HEK293T (cell line): ENCODE data around the gene SLC6A16.

Source experiments
- CTCF ChIA-PET: fragments of 350-600 bp; formaldehyde crosslinking; extraction: SDS; loops from one replicate; lab custom pipeline; 2021; ENCODE audit warnings: antibody characterized with exemption, inconsistent platforms; lab: Yijun Ruan, JAX
- POLR2A ChIA-PET: fragments of 350-600 bp; formaldehyde crosslinking; extraction: SDS; loops from one replicate; lab custom pipeline; 2020; ENCODE audit warnings: antibody characterized with exemption, inconsistent platforms; lab: Yijun Ruan, JAX
- DNase-seq: peaks from one replicate; pipeline ENCODE4 v3.0.0; 2012; ENCODE audit warnings: mixed read lengths; ENCODE audit errors: extremely low spot score
- ARNT ChIP-seq: fragments of 450-650 bp; IDR thresholded peaks from 2 replicates; pipeline ENCODE4 v1.6.1; 2017; ENCODE audit warnings: mild to moderate bottlenecking
- BHLHE40 ChIP-seq: fragments of 450-650 bp; IDR thresholded peaks from 2 replicates; pipeline ENCODE4 v1.6.1; 2016; ENCODE audit warnings: mild to moderate bottlenecking, moderate library complexity, borderline replicate concordance
- CTBP1 ChIP-seq: fragments of 450-650 bp; IDR thresholded peaks from 2 replicates; pipeline ENCODE4 v1.6.1; 2016; ENCODE audit warnings: borderline replicate concordance
- ELF4 ChIP-seq: fragments of 450-650 bp; IDR thresholded peaks from 2 replicates; pipeline ENCODE4 v1.6.1; 2017; ENCODE audit warnings: antibody characterized with exemption
- FOXA1 ChIP-seq: fragments of 450-650 bp; IDR thresholded peaks from 2 replicates; pipeline ENCODE4 v1.6.1; 2016; ENCODE audit warnings: mild to moderate bottlenecking
- FOXK2 ChIP-seq: fragments of 450-650 bp; IDR thresholded peaks from 2 replicates; pipeline ENCODE4 v1.6.1; 2016; ENCODE audit warnings: mild to moderate bottlenecking
- FOXM1 ChIP-seq: fragments of 450-650 bp; IDR thresholded peaks from 2 replicates; pipeline ENCODE4 v1.6.1; 2017; ENCODE audit warnings: mild to moderate bottlenecking, borderline replicate concordance
- HDGF ChIP-seq: fragments of 450-650 bp; IDR thresholded peaks from 2 replicates; pipeline ENCODE4 v1.6.1; 2017; ENCODE audit warnings: antibody characterized with exemption, borderline replicate concordance
- L3MBTL2 ChIP-seq: fragments of 450-650 bp; conservative IDR thresholded peaks from 2 replicates; pipeline ENCODE4 v1.6.1; 2016; ENCODE audit warnings: mild to moderate bottlenecking
- LEF1 ChIP-seq: fragments of 450-650 bp; IDR thresholded peaks from 2 replicates; pipeline ENCODE4 v1.6.1; 2017; ENCODE audit warnings: mild to moderate bottlenecking, borderline replicate concordance
- NFRKB ChIP-seq: fragments of 450-650 bp; IDR thresholded peaks from 2 replicates; pipeline ENCODE4 v1.6.1; 2016; ENCODE audit warnings: mild to moderate bottlenecking, moderate library complexity
- SP1 ChIP-seq: fragments of 450-650 bp; IDR thresholded peaks from 2 replicates; pipeline ENCODE4 v1.6.1; 2017
- SUZ12 ChIP-seq: fragments of 450-650 bp; IDR thresholded peaks from 2 replicates; pipeline ENCODE4 v1.6.1; 2016; ENCODE audit warnings: mild to moderate bottlenecking
- TARDBP ChIP-seq: fragments of 450-650 bp; IDR thresholded peaks from 2 replicates; pipeline ENCODE4 v1.6.1; 2016
- ZNF384 ChIP-seq: fragments of 450-650 bp; IDR thresholded peaks from 2 replicates; pipeline ENCODE4 v1.6.1; 2016
- TF ChIP-seq, protein P1 (sequence below): fragments of 450-650 bp; IDR thresholded peaks from 2 replicates; pipeline ENCODE4 v1.6.1; 2016

SLC6A16 gene

DNA sequence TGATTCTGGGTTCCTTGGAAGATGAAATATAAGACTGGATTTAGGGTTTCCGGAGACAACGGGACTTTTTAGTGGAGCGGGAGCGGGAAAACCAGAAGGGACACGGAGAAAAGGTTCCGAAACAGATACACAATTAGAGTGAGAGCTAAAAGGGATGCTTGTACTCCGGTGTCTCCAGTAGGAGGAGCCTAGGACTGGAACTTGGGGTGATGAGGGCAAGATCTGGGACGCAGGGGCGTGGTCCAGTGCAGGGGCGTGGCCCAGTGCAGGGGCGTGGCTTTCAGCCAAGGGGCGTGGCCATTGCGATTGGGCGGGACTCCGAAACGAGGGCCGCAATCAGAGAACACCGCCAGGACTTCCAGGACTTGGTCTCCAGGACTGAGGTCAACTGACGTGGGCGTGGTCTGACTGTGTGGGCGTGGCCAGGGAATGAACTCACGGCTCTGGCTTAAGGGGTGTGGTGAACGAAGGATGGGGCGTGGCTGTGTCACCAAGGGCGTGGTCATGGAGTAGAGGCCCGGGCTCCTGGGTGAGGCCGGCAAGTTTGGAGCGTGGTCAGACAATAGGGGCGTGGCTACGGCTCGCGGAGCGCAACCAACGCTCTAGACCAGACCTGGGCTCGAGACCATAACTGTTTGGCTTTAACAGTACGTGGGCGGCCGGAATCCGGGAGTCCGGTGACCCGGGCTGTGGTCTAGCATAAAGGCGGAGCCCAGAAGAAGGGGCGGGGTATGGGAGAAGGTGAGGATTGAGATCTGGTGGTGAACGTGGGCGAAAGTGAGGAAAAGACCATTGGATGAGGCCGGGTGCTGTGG is 38.5 kb upstream of the SLC6A16 start, which contains the start of gene DKKL1:
Gene DKKL1, plus strand, starts transcription at position 610 of the 815 bp plus-strand sequence. Its CDS starts 122 bp downstream, at position 732.
- TF ChIP-seq ZNF384 (no peak), HDGF (peak; percentile 98), TARDBP (no peak), NFRKB (no peak)
- TF ChIP-seq, protein P1, sequence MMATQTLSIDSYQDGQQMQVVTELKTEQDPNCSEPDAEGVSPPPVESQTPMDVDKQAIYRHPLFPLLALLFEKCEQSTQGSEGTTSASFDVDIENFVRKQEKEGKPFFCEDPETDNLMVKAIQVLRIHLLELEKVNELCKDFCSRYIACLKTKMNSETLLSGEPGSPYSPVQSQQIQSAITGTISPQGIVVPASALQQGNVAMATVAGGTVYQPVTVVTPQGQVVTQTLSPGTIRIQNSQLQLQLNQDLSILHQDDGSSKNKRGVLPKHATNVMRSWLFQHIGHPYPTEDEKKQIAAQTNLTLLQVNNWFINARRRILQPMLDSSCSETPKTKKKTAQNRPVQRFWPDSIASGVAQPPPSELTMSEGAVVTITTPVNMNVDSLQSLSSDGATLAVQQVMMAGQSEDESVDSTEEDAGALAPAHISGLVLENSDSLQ = peak; percentile 17; the same call in 1 of the 2 replicates
- DNase-seq = peak; percentile 100
- ChIA-PET CTCF (interaction anchor here (0.9 kb wide), 1 partner anchor 32 kb away, joined by 3 read pairs; no protein-coding TSS in a partner anchor), POLR2A (interaction anchor here (1.5 to 1.7 kb wide), 2 partner anchors 12 to 132 kb away, joined by 4 read pairs; partner anchors contain the start of gene RPS11)

DNA sequence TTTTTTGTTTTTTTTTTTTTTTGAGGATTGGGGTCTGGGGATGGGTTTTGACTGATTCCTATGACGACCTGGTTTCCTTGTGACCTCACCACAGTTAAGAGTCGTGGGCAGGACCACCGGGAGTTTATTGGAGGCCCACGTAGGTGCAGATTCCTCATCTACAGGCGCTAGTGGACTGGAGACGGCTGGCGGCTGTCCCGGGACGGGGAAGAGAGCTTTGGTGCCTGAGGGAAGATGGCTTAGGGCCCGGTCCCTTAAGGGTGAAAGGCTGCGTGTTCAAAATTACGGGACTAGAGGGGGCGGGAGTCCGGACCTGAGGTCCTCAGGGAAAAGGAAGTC is 37.9 kb upstream of the SLC6A16 start:
- ChIA-PET CTCF (interaction anchor here (0.9 kb wide), 1 partner anchor 32 kb away, joined by 3 read pairs; no protein-coding TSS in a partner anchor), POLR2A (interaction anchor here (1.0 to 1.7 kb wide), 3 partner anchors 13 to 133 kb away, joined by 3 to 4 read pairs (median 4); partner anchors contain the start of genes ALDH16A1 and RPS11)
- TF ChIP-seq SP1 = no peak
- no peak for TF ChIP-seq HDGF
- no peak for TF ChIP-seq FOXK2
- TF ChIP-seq CTBP1 = peak; percentile 22; the same call in 1 of the 2 replicates
- peak; percentile 44 for DNase-seq

- CTCF ChIA-PET = interaction anchor here (0.7 to 0.9 kb wide), 2 partner anchors 31 to 42 kb away, joined by 3 to 4 read pairs; no protein-coding TSS in a partner anchor
- TF ChIP-seq FOXM1 (no peak), ZNF384 (peak; percentile 86)
- DNase-seq = peak; percentile 67
- POLR2A ChIA-PET = interaction anchor here (1.0 to 1.7 kb wide), 2 partner anchors 91 to 134 kb away, joined by 3 to 4 read pairs; partner anchors contain the start of genes ALDH16A1 and RPS11
These were observed 37.3 kb upstream of the SLC6A16 start, which contains the start of gene TEAD2 for GRCh38 chr19:49362048-49362928. TSS of gene TEAD2 (minus strand) at chr19:49362416. CDS start at chr19:49360075, 2,341 bp downstream.

- ChIA-PET POLR2A (interaction anchor here (0.9 to 1.7 kb wide), 4 partner anchors 42 to 134 kb away, joined by 3 to 5 read pairs (median 4); partner anchors contain the start of genes ALDH16A1, PIH1D1 and RPS11), CTCF (no interaction called here)
- no peak for TF ChIP-seq FOXA1
- no peak for TF ChIP-seq FOXM1
- no peak for TF ChIP-seq L3MBTL2
- no peak for TF ChIP-seq CTBP1
- no peak for TF ChIP-seq TARDBP
- TF ChIP-seq SUZ12 = no peak
- TF ChIP-seq, protein P1 = no peak
- no peak for TF ChIP-seq NFRKB
- no peak for TF ChIP-seq ARNT
- TF ChIP-seq BHLHE40 = no peak
- no peak for TF ChIP-seq HDGF
- no peak for TF ChIP-seq ELF4
- TF ChIP-seq LEF1 = no peak
- peak; percentile 69 for DNase-seq
These were observed 36.6 kb upstream of the SLC6A16 start for GRCh38 chr19:49361438-49362047.

DNA sequence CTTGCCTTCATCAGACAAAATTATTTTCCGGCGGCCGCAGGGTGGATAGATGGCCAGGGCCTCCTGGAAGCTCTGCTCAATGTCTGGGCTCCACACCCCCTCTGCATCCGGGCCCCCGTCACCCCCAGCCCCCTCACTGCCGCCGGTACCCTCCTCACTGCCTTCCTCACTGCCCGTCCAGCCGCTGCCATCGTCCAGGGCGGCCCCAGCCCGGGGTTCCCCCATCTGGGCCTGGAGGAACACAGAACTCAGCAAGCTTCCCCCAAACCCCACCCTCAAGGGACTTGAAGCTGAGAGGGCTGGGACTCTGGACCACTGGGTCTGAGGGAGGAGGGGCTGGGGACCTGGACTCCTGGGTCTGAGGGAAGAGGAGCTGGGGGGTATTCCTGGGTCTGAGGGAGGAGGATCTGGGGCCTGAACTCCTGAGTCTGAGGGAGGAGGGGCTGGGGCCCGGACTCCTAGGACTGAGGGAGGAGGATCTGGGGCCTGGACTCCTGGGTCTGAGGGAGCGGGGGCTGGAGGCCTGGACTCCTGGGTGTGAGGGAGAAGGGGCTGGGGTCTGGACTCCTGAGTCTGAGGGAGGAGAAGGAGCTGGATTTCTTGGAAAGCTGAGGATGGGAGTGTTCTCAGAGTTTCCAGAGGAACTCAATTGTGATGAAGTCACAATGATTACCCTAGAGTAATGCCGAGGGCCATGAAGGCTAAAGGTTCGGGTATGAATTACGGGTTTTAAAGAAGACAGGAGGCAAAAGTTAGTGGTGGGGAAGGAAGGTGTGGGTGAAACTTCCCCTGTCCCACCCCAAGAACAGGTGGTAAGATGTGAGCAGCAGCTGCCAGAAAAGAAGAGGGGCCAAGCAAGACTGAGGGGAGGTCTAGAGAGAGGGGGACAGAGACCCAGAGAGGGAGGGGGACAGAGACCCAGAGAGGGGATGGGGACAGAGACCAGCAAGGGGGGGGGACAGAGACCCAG is 35.1 kb upstream of the SLC6A16 start:
- TF ChIP-seq FOXK2 (no peak), SUZ12 (no peak), LEF1 (no peak), FOXM1 (no peak), ZNF384 (no peak), TARDBP (no peak)
- no peak for DNase-seq
- ChIA-PET CTCF (interaction anchor here (0.7 kb wide), 1 partner anchor 92 kb away, joined by 3 read pairs; no protein-coding TSS in a partner anchor), POLR2A (interaction anchor here (1.5 to 1.7 kb wide), 2 partner anchors 25 to 92 kb away, joined by 3 to 5 read pairs; partner anchors contain the start of genes CD37 and PIH1D1)
